MCF 10A (cell line): ENCODE data around the gene OR2T8. TPM values are rescaled to one million over a fixed set of nuclear protein-coding genes. Genes with fewer than 3 reads are reported as not detected.
"Not testable (repeated sequence)": the region's sequence is repeated elsewhere in the genome, so short reads cannot be mapped to it uniquely, and the experiment has no call there.

Experiments used
- BruUV-seq: library from RNA; stranded (reverse); fragments of 400-500 nt; replicated peaks from 2 replicates; lab custom pipeline; 2021; lab: Mats Ljungman, UMichigan
- CTCF ChIA-PET: fragments of 300-600 bp; sonication (Branson Sonifier 250); formaldehyde crosslinking; extraction: SDS; loops from one replicate; lab custom pipeline; 2021; ENCODE audit warnings: antibody characterized with exemption, inconsistent platforms; lab: Yijun Ruan, JAX
- POLR2A ChIA-PET: fragments of 300-600, 350-650 bp; sonication (Branson Sonifier 250); formaldehyde crosslinking; extraction: SDS; loops from one replicate; lab custom pipeline; 2020; ENCODE audit warnings: antibody characterized with exemption, inconsistent platforms; lab: Yijun Ruan, JAX
- DNase-seq: peaks from one replicate; pipeline ENCODE4 v3.0.0-alpha.2; 2018; ENCODE audit not compliant: unreplicated experiment
- H3K27ac Mint-ChIP-seq: one replicate; pipeline ENCODE4 v1.8.0; 2022; ENCODE audit warnings: mild to moderate bottlenecking, low read depth, mixed read lengths; ENCODE audit not compliant: unreplicated experiment
- H3K27me3 Mint-ChIP-seq: one replicate; pipeline ENCODE4 v1.8.0; 2022; ENCODE audit warnings: mixed read lengths; ENCODE audit not compliant: insufficient read depth, unreplicated experiment
- H3K36me3 Mint-ChIP-seq: one replicate; pipeline ENCODE4 v1.8.0; 2022; ENCODE audit warnings: mild to moderate bottlenecking, moderate library complexity, mixed read lengths; ENCODE audit not compliant: insufficient read depth, unreplicated experiment
- H3K4me1 Mint-ChIP-seq: one replicate; pipeline ENCODE4 v1.8.0; 2022; ENCODE audit warnings: mixed read lengths; ENCODE audit not compliant: insufficient read depth, unreplicated experiment
- H3K4me3 Mint-ChIP-seq: one replicate; pipeline ENCODE4 v1.8.0; 2022; ENCODE audit warnings: mild to moderate bottlenecking, moderate library complexity, mixed read lengths; ENCODE audit not compliant: unreplicated experiment
- H3K9me3 Mint-ChIP-seq: one replicate; pipeline ENCODE4 v1.8.0; 2022; ENCODE audit warnings: mixed read lengths; ENCODE audit not compliant: unreplicated experiment
- intact Hi-C: fragments of 100-400 bp; cut with micrococcal nuclease; formaldehyde crosslinking; loops from 2 replicates; pipeline ENCODE4 v1.14.1; 2022
- total RNA-seq: library from RNA; stranded (reverse); gene quantifications from 2 replicates; pipeline ENCODE4 v1.2.3, GENCODE V29; 2022
- TF ChIP-seq, protein P1 (sequence below): fragments of 200-600 bp; IDR thresholded peaks from one replicate; pipeline ENCODE4 v1.8.0; 2022; ENCODE audit warnings: antibody characterized with exemption, mild to moderate bottlenecking; ENCODE audit not compliant: unreplicated experiment

OR2T8 gene
- total RNA-seq, 1 experiment from 2014 or later: not detected

- TF ChIP-seq, protein P1, sequence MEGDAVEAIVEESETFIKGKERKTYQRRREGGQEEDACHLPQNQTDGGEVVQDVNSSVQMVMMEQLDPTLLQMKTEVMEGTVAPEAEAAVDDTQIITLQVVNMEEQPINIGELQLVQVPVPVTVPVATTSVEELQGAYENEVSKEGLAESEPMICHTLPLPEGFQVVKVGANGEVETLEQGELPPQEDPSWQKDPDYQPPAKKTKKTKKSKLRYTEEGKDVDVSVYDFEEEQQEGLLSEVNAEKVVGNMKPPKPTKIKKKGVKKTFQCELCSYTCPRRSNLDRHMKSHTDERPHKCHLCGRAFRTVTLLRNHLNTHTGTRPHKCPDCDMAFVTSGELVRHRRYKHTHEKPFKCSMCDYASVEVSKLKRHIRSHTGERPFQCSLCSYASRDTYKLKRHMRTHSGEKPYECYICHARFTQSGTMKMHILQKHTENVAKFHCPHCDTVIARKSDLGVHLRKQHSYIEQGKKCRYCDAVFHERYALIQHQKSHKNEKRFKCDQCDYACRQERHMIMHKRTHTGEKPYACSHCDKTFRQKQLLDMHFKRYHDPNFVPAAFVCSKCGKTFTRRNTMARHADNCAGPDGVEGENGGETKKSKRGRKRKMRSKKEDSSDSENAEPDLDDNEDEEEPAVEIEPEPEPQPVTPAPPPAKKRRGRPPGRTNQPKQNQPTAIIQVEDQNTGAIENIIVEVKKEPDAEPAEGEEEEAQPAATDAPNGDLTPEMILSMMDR: no peak
- ChIA-PET POLR2A (no interaction called here), CTCF (interaction anchor here (0.6 to 1.0 kb wide), 8 partner anchors 9 to 683 kb away, joined by 3 to 5 read pairs (median 3); partner anchors contain the start of gene OR2AJ1)
- H3K36me3 Mint-ChIP-seq: no peaks in the 10 kb centered on the region
- H3K4me3 Mint-ChIP-seq: no peak overlapping the region
- H3K27me3 Mint-ChIP-seq: no peaks in the 10 kb centered on the region
- H3K27ac Mint-ChIP-seq: no peak overlapping the region
- no TSS peak for BruUV-seq
- intact Hi-C loops: no loop called here
- H3K9me3 Mint-ChIP-seq: no peaks in the 10 kb centered on the region
- DNase-seq: no peak
- H3K4me1 Mint-ChIP-seq: no peaks in the 10 kb centered on the region
Measured at GRCh38 chr1:247936415-247936814, 16.4 kb downstream of the OR2T8 start.

- DNase-seq, POLR2A ChIA-PET, intact Hi-C loops: not testable (repeated sequence)
Measured at GRCh38 chr1:247936965-247937734, 17.1 kb downstream of the OR2T8 start.

DNA sequence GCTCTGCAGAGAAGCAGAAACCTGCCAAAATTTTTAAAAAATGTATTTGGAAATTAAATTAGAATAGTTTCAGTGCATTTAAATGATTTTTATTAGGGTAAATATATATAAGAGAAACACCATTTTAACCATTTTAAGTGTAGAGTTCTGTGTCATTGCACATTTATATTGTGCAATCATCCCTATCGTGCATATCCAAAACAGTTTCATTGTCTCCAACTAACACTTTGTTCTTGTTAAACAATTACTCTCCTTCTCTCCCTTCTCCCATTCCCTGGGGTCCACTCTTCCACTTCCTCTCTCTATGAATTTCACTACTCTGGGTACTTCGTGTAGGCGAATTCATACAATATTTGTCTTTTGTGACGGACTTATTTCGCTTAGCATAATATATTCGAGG, 22.6 kb downstream of the OR2T8 start:
- TF ChIP-seq, protein P1: no peak
- Mint-ChIP-seq H3K4me3 (no peak overlapping the region), H3K9me3 (peaks cover 19% of the 10 kb centered on the region), H3K27ac (no peak overlapping the region), H3K36me3 (no peaks in the 10 kb centered on the region), H3K27me3 (no peaks in the 10 kb centered on the region), H3K4me1 (no peaks in the 10 kb centered on the region)
- intact Hi-C loops: no loop called here
- ChIA-PET POLR2A (interaction anchor here (1.5 kb wide), 1 partner anchor 20 kb away, joined by 5 read pairs; no protein-coding TSS in a partner anchor), CTCF (no interaction called here)
- no TSS peak for BruUV-seq
- DNase-seq: no peak

More at GRCh38 chr1:247936965-247937734, 17.1 kb downstream of the OR2T8 start:
- not testable (repeated sequence) for BruUV-seq, H3K9me3 Mint-ChIP-seq, H3K36me3 Mint-ChIP-seq, H3K4me1 Mint-ChIP-seq, H3K27me3 Mint-ChIP-seq, H3K4me3 Mint-ChIP-seq, H3K27ac Mint-ChIP-seq
- TF ChIP-seq, protein P1: peak; percentile 60
- CTCF ChIA-PET: interaction anchor here (0.7 to 1.0 kb wide), 5 partner anchors 9 to 254 kb away, joined by 3 read pairs; no protein-coding TSS in a partner anchor

DNA sequence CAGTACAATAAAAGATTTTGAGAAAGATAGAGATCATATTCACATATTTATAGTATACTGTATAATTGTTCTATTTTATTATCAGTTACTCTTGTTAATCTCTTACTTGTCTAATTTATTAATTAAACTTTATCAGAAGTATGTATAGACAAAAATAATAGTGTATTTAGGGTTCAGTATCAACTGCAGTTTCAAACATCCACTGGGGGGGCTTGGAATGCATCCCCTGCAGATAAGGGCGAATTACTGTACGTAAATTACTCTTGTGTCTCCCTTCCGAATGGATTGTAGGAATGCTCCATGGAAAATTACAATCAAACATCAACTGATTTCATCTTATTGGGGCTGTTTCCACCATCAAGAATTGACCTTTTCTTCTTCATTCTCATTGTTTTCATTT, 28.5 kb downstream of the OR2T8 start, which contains the start of gene OR2L8:
Gene OR2L8 (plus strand): TSS at position 301 of the 400 bp plus-strand sequence. CDS start 0 bp downstream, at position 301.
- DNase-seq: no peak
- H3K4me3 Mint-ChIP-seq: no peak within 1 kb of the TSS
- ChIA-PET POLR2A (no interaction called here), CTCF (no interaction called here)
- no peaks in the 10 kb centered on the region for H3K27me3 Mint-ChIP-seq
- TF ChIP-seq, protein P1: no peak
- no TSS peak for BruUV-seq
- intact Hi-C loops: no loop called here
- H3K27ac Mint-ChIP-seq: no peak within 1 kb of the TSS
- H3K36me3 Mint-ChIP-seq: peaks cover 4% of the 10 kb centered on the region
- H3K9me3 Mint-ChIP-seq: peaks cover 25% of the 10 kb centered on the region
- H3K4me1 Mint-ChIP-seq: no peaks in the 10 kb centered on the region
